ENCODE data around the gene POU5F1.

DNA sequence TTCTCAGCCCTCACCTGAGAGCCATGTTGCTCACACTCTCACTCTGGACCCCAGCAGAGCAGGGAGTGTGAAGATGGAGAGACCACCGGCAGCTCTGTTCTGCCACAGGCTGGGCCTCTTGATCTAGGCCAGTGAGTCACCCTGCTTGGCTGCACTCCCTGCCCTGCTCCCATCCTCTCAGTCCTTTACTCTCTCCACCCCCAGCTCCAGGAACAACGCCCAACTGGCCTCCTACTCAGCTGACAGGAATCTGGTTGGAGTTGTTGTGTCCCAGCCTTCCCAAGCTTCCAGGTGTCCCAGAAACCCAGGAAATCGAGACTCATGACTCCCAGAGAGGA, 56.0 kb downstream of the POU5F1 start, which contains the start of gene PSORS1C1:
- peak; percentile 76 for TF ChIP-seq FOS (IDR thresholded peaks at IDR 0.05; ENCODE audit: low read depth, low read length)
- no peak for TF ChIP-seq CTCF (conservative IDR thresholded peaks at IDR 0.05; ENCODE audit: low read depth, low read length)
- peak; percentile 91; the same call in 1 of the 2 replicates for TF ChIP-seq MAZ (IDR thresholded peaks at IDR 0.05; ENCODE audit: borderline replicate concordance, low read depth, low read length)
- TF ChIP-seq POLR2A (IDR thresholded peaks at IDR 0.05; ENCODE audit: low read depth, low read length), result no peak
- no peak for TF ChIP-seq USF2 (IDR thresholded peaks at IDR 0.05; ENCODE audit: low read depth, low read length)
- no peak for TF ChIP-seq MXI1 (IDR thresholded peaks at IDR 0.05; ENCODE audit: borderline replicate concordance, low read depth, low read length)
